ENCODE measurements around the gene RGS7. TPM values are rescaled to one million over a fixed set of nuclear protein-coding genes. Genes with fewer than 3 reads are reported as not detected.

RGS7 gene
- total and polyA plus RNA-seq, 2 of the 8 experiments (the other 6 are each of a cell fraction or from before 2014, with no cell fraction given), result 1.6 to 3.0 TPM

- TF ChIP-seq POLR2AphosphoS5 (IDR thresholded peaks at IDR 0.05; ENCODE audit: low read depth, low read length), result no peak
- no peak for TF ChIP-seq RFX5 (IDR thresholded peaks at IDR 0.05; ENCODE audit: borderline replicate concordance, low read depth, low read length)
- no peak for TF ChIP-seq BCL11A (IDR thresholded peaks at IDR 0.05; ENCODE audit: low read depth in 2 of 2, low read length in 2 of 2)
- no peak for TF ChIP-seq USF2 (IDR thresholded peaks at IDR 0.05; ENCODE audit: low read length)
- TF ChIP-seq EP300 (IDR thresholded peaks at IDR 0.05; ENCODE audit: borderline replicate concordance in 1 of 2, low read depth in 2 of 2, low read length in 2 of 2), result no peak
- TF ChIP-seq TAF7 (optimal IDR thresholded peaks at IDR 0.05; ENCODE audit: borderline replicate concordance, low read depth, low read length), result no peak
- TF ChIP-seq MAFK (IDR thresholded peaks at IDR 0.05; ENCODE audit: low read depth, low read length), result no peak
Observed at GRCh38 chr1:241102664-241103063, 254.3 kb downstream of the RGS7 start (continued).
